ENCODE data around the gene ANXA10. TPM values are rescaled to one million over a fixed set of nuclear protein-coding genes. Genes with fewer than 3 reads are reported as not detected.

ANXA10 gene
- total and polyA plus RNA-seq, 2 donors (not counting 3 experiments of a cell fraction or from before 2014, with no cell fraction given) = not detected

DNA sequence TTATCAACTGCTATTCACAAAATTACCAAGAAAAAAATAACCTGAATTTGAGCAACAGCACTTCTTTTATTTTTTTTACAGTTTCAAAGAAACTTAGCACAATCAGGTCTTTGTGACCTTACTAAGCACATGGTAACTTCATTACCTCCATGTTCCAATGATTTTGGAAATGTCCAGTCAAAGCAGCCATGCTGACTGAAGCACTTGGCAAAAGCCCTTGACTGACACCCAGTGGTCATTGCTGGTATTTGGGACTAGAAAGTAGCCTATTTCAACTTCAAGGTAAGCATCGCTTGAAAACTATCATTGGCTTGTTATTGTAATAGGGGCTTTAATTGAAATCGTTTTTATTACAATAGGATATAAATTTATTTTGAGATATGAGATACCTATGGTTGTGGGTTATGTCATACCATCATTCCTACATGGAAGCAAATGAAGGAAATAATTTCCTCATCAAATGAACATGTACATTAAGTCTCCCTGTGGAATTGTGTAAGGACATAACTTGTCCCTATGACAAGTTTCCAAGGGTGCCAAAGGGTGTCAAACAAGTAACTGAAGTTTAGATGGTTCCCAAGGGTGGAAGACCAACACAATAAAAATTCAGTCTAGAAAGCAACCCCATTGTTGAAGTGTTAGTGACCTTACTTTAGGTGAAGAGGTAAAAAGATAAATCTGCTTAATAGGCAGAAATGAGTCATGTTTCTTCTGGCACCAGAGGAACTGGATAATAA lies 15.2 kb upstream of the ANXA10 start:
- Histone ChIP-seq H3K9me3 (replicated peaks; ENCODE audit: control insufficient read depth, insufficient read depth, low read length) (no peaks in the 10 kb centered on the region), H3K4me1 (ENCODE audit: control insufficient read depth, extremely low read depth, insufficient read depth, low read length) (peaks cover 8% of the 10 kb centered on the region), H3K9ac (replicated peaks; ENCODE audit: extremely low read depth, insufficient read depth, low read length) (no peak overlapping the region), H3K4me3 (replicated peaks in 1 of 3; ENCODE audit: insufficient read depth in 1 of 3, low read depth in 1 of 3, low read length in 3 of 3) (no peak overlapping the region), H3K79me2 (ENCODE audit: control insufficient read depth, insufficient read depth, low read length) (no peaks in the 10 kb centered on the region), H3K27ac (ENCODE audit: insufficient read depth, low read depth, low read length) (no peak overlapping the region), H3K4me2 (ENCODE audit: insufficient read depth, low read length) (no peak overlapping the region), H4K20me1 (replicated peaks; ENCODE audit: control insufficient read depth, extremely low read depth, insufficient read depth, low read length) (no peaks in the 10 kb centered on the region), H3K36me3 (ENCODE audit: control insufficient read depth in 2 of 2, extremely low read depth in 1 of 2, insufficient read depth in 2 of 2, low read length in 2 of 2) (no peaks in the 10 kb centered on the region), H3K9me1 (replicated peaks; ENCODE audit: control insufficient read depth, extremely low read depth, insufficient read depth, low read length) (no peaks in the 10 kb centered on the region), H3K27me3 (ENCODE audit: control insufficient read depth in 2 of 2, insufficient read depth in 2 of 2, low read length in 2 of 2) (no peaks in the 10 kb centered on the region), H2AFZ (ENCODE audit: low read depth, low read length) (peak overlapping the region; percentile 45)
- CTCF ChIA-PET = interaction anchor here (1.2 to 1.4 kb wide), 2 partner anchors 76 to 454 kb away, joined by 3 to 4 read pairs; no protein-coding TSS in a partner anchor
- POLR2A ChIA-PET = no interaction called here
- dilution Hi-C loops (cut with MboI; ENCODE audit: extremely low pct_ligation_motif_present, low sequenced_read_pairs) (no loop called here), intact Hi-C loops (cut with micrococcal nuclease) (loop anchor here (1.0 to 5.0 kb wide), 8 partner anchors 46 to 1910 kb away; no protein-coding TSS in a partner anchor)
- DNase-seq (ENCODE audit: low read depth, low spot score) (peak; percentile 81), FAIRE-seq (peak; percentile 91)
- no TSS peak for BruUV-seq (replicated peaks)
- TF ChIP-seq CTCF (IDR thresholded peaks at IDR 0.05; ENCODE audit: extremely low read depth in 1 of 2, insufficient read depth in 1 of 2, low read depth in 1 of 2, low read length in 2 of 2) (peak; percentile 73 to 75), MYC (IDR thresholded peaks at IDR 0.05; ENCODE audit: low read depth, low read length) (no peak), FOS (IDR thresholded peaks at IDR 0.05; ENCODE audit: borderline replicate concordance, insufficient read depth, low read length) (peak; percentile 43), JUN (IDR thresholded peaks at IDR 0.05; ENCODE audit: borderline replicate concordance, insufficient read depth, insufficient read length, low read depth) (no peak)
